Pancreas (tissue), 10 donors: ENCODE measurements around the gene SMG7. TPM values are rescaled to one million over a fixed set of nuclear protein-coding genes. Genes with fewer than 3 reads are reported as not detected.

Source experiments
- ATAC-seq, 4 donors: fragments of 200-7000 bp; cut with Tn5 transposase; one replicate each; pipeline versions ENCODE4 v1.8.0 to v1.9.1; 2020; ENCODE audit warnings: mild to moderate bottlenecking in 4 of 4, moderate library complexity in 4 of 4
- DNase-seq, 6 donors: peaks; one replicate each; pipeline ENCODE4 v3.0.0-alpha.2; 2020
- FAIRE-seq: peaks from 2 replicates; lab custom pipeline; 2012; peaks lifted over from hg19 to GRCh38; lab: Jason Lieb, UNC
- H3K27ac ChIP-seq, 4 donors: fragments of 200-600 bp; sonication (generic); 1 replicate in 3 of 4; 2 replicates in 1 of 4; pipeline versions ENCODE4 v1.5.0 to v1.8.0; 2020
- H3K27me3 ChIP-seq, 4 donors: fragments of 200-600 bp; one replicate each; pipeline ENCODE4 v1.8.0; 2021
- H3K36me3 ChIP-seq, 3 donors: fragments of 200-600 bp; sonication (generic) in 1 of 3; one replicate each; pipeline versions ENCODE4 v1.5.0 to v1.8.0; 2020 to 2021
- H3K4me1 ChIP-seq, 3 donors: fragments of 200-600 bp; one replicate each; pipeline ENCODE4 v1.8.0; 2021
- H3K4me3 ChIP-seq, 4 donors: fragments of 200-600 bp; sonication (generic) in 2 of 4; one replicate each; pipeline versions ENCODE4 v1.5.0 to v1.8.0; 2020 to 2021
- H3K9me3 ChIP-seq, 4 donors: fragments of 200-600 bp; one replicate each; pipeline ENCODE4 v1.8.0; 2021
- CTCF ChIP-seq, 4 donors: fragments of 200-600 bp; sonication (generic) in 3 of 4; IDR thresholded peaks; one replicate each; pipeline versions ENCODE4 v1.5.0 to v1.8.0; 2021; ENCODE audit warnings: antibody characterized with exemption in 4 of 4
- WGBS, 2 donors: extraction: QIAGEN DNeasy Blood & Tissue Kit; methylation state at CpG; one replicate each; pipeline ENCODE4 v1.1.7; 2013; 5-methylcytosine and 5-hydroxymethylcytosine counted together
- intact Hi-C, 3 donors: fragments of 100-400 bp; cut with DNase I; formaldehyde crosslinking; loops; one replicate each; pipeline versions ENCODE4 v1.11.1 to v1.14.2; 2022
- polyA plus RNA-seq, 2 donors: library from polyadenylated mRNA; stranded (reverse); fragments of 200-250 nt; gene quantifications; one replicate each; pipeline ENCODE4 v1.2.3, GENCODE V29; 2013
- total RNA-seq, 6 donors: library from RNA; stranded (reverse); fragmentation: NEBNext Ultra II Directional in 4 of 6; extraction: Animal tissue kit (Norgen Biotek cat#: 25700) in 4 of 6; gene quantifications; one replicate each; pipeline versions ENCODE4 v1.2.1 to v1.2.4, GENCODE V29; 2021 to 2023
- donor health status: healthy with polysubstance abuse.
- donor health status: DM: no; HTN: no; CAD: no; lungs with moderate emphysema.
- donor health status: DM: no; HTN: no; CAD: no.
- donor health status: control.
- donor health status: control.
- donor health status: Bipolar disorder and iron deficiency.
- donor health status: DM: yes; HTN: yes; CAD: no.
- donor health status: DM: no; HTN: no; CAD: no.
- donor health status: DM: no; HTN: no; CAD: no.
- donor health status: DM: yes; HTN: yes; CAD: no.

SMG7 gene
- total and polyA plus RNA-seq, 8 donors = 11.7 to 36.5 (median 23.9) TPM

DNA sequence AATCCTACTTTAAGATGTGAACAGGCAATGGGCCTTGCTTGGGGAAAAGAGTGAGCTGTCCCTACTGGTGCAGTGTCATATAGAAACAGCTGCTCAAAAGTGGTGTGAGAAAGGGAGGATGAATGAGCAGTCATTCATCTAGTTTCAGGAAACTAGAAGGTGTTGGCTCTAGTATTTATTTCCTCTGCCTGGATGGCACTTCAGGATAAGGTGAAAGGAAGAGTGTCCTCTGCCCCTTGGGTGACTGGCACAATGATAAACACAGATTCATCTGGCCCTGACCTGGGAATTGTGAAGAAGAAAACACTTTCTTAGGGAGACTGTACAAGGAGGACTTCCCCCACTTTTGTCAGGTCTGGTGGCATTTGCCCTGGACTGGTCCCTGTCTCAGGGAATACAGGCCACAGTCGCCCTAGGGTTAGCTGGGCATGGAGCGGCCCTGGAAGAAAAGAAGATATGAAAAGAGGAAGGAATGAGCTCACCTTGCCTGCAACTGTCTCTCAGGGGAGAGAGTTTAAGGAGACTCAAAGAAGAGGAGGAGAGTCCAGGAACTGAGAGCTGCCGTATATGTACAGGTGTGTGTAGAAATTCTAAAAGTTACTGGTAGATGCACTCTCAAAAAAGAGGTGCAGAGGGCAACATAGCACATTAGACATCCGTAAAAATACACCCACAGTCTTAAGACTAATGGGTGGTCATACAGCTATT is 40.3 kb upstream of the SMG7 start:
- intact Hi-C loops = no loop called here
- Histone ChIP-seq H3K27me3 (no peaks in the 10 kb centered on the region), H3K27ac (no peak overlapping the region), H3K4me1 (no peaks in the 10 kb centered on the region), H3K36me3 (no peaks in the 10 kb centered on the region), H3K4me3 (no peak overlapping the region), H3K9me3 (no peaks in the 10 kb centered on the region)
- no peak for TF ChIP-seq CTCF (IDR thresholded peaks at IDR 0.05)
- WGBS, 2 donors = 71 to 82% methylated on average over 4 of the region's 4 CpGs
- ATAC-seq (no peak), DNase-seq (no peak), FAIRE-seq (no peak)

- no peaks in the 10 kb centered on the region for H3K36me3 ChIP-seq
- intact Hi-C loops = no loop called here
- no peak overlapping the region for H3K4me3 ChIP-seq
- H3K9me3 ChIP-seq = no peaks in the 10 kb centered on the region
- H3K27me3 ChIP-seq = no peaks in the 10 kb centered on the region
- DNase-seq (no peak), ATAC-seq (no peak), FAIRE-seq (no peak)
- no peak for TF ChIP-seq CTCF (IDR thresholded peaks at IDR 0.05)
- WGBS, 2 donors = 52 to 60% methylated on average over 2 of the region's 2 CpGs
- H3K4me1 ChIP-seq = no peaks in the 10 kb centered on the region
- no peak overlapping the region for H3K27ac ChIP-seq
These were observed 39.8 kb upstream of the SMG7 start for GRCh38 chr1:183432548-183432875.

- Histone ChIP-seq H3K36me3 (no peaks in the 10 kb centered on the region), H3K27me3 (no peaks in the 10 kb centered on the region), H3K27ac (no peak overlapping the region), H3K4me1 (no peaks in the 10 kb centered on the region), H3K4me3 (no peak overlapping the region), H3K9me3 (no peaks in the 10 kb centered on the region)
- DNase-seq (no peak), ATAC-seq (no peak), FAIRE-seq (no peak)
- TF ChIP-seq CTCF (IDR thresholded peaks at IDR 0.05) = no peak
- WGBS, 2 donors = 11 to 20% methylated on average over 1 of the region's 1 CpG
- intact Hi-C loops = no loop called here
These were observed 38.6 kb upstream of the SMG7 start for GRCh38 chr1:183433703-183434102.

DNA sequence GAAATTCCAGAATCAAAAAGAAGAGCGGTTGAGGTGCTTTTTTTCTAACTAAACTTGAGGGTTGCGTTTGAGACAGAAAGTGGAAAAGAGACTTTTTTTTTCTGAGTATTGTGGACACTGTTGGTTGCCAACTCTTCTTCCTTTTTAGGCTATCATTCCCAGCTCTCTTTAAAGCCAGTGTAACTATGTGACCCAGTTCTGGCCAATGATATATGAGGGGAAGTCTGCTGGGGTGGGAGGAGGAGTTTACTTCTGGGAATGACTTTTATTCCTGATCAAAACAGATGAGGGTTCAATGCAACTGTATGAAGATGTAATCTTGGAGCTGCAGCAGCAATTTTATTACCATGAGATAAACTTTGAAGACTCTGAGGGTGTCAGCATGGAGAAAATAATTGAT is 36.8 kb upstream of the SMG7 start:
- TF ChIP-seq CTCF (IDR thresholded peaks at IDR 0.05) = no peak
- Histone ChIP-seq H3K27ac (no peak overlapping the region), H3K9me3 (no peaks in the 10 kb centered on the region), H3K36me3 (no peaks in the 10 kb centered on the region), H3K4me3 (no peak overlapping the region), H3K27me3 (no peaks in the 10 kb centered on the region), H3K4me1 (no peaks in the 10 kb centered on the region)
- intact Hi-C loops = no loop called here
- ATAC-seq (no peak), DNase-seq (no peak), FAIRE-seq (no peak)
- WGBS, 2 donors = 80 to 83% methylated on average over 2 of the region's 2 CpGs

DNA sequence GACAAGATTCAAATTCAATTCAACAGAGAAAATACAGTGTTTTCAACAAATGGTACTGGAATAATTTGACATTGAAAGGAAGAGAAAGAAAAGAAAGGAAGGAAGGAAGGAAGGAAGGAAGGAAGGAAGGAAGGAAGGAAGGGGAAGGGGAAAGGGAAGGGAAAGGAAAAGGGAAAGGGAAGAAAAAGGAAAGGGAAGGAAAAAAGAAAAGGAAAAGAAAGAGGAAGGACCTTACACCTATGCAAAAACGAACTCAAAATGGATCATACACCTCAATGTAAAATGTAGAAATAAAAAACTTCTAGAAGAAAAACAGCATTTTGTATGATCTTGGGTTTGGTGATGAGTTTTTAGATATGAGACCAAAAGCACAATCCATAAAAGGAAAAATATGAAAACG is 34.2 kb upstream of the SMG7 start:
- TF ChIP-seq CTCF (IDR thresholded peaks at IDR 0.05) = no peak
- no peaks in the 10 kb centered on the region for H3K36me3 ChIP-seq
- no peaks in the 10 kb centered on the region for H3K27me3 ChIP-seq
- H3K9me3 ChIP-seq = no peaks in the 10 kb centered on the region
- no peaks in the 10 kb centered on the region for H3K4me1 ChIP-seq
- intact Hi-C loops = no loop called here
- DNase-seq = no peak
- WGBS, 2 donors = 48 to 75% methylated on average over 2 of the region's 2 CpGs
- no peak for FAIRE-seq
- no peak overlapping the region for H3K4me3 ChIP-seq
- H3K27ac ChIP-seq = no peak overlapping the region
- ATAC-seq = no peak
